ENCODE results near the gene ATP10B.

DNA sequence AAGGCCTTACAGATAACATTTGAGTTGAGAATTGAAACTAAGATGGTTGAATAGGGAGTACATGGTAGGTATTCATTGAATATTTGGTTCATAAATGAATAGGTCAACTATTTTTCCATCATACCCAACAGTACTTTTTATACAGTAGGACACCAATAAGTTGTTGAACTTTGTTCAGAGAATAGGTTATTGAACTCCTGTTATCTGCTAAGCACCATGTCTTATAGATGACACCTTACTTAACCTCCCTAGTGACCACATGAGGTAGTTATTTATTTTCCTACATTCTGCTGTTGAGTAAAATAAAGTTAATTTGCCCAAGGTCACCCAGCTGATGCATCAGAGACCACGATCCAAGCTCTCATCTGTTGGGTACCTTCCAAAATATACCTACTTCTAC is 49.6 kb upstream of the ATP10B start:
- TF ChIP-seq, protein P1, sequence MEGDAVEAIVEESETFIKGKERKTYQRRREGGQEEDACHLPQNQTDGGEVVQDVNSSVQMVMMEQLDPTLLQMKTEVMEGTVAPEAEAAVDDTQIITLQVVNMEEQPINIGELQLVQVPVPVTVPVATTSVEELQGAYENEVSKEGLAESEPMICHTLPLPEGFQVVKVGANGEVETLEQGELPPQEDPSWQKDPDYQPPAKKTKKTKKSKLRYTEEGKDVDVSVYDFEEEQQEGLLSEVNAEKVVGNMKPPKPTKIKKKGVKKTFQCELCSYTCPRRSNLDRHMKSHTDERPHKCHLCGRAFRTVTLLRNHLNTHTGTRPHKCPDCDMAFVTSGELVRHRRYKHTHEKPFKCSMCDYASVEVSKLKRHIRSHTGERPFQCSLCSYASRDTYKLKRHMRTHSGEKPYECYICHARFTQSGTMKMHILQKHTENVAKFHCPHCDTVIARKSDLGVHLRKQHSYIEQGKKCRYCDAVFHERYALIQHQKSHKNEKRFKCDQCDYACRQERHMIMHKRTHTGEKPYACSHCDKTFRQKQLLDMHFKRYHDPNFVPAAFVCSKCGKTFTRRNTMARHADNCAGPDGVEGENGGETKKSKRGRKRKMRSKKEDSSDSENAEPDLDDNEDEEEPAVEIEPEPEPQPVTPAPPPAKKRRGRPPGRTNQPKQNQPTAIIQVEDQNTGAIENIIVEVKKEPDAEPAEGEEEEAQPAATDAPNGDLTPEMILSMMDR (IDR thresholded peaks at IDR 0.05; ENCODE audit: insufficient read depth, low read length, poor library complexity, severe bottlenecking) = no peak
- no peak for TF ChIP-seq EZH2phosphoT487 (conservative IDR thresholded peaks at IDR 0.05; ENCODE audit: low read length)
